ENCODE data around the gene FMN1.

The FMN1 gene

DNA sequence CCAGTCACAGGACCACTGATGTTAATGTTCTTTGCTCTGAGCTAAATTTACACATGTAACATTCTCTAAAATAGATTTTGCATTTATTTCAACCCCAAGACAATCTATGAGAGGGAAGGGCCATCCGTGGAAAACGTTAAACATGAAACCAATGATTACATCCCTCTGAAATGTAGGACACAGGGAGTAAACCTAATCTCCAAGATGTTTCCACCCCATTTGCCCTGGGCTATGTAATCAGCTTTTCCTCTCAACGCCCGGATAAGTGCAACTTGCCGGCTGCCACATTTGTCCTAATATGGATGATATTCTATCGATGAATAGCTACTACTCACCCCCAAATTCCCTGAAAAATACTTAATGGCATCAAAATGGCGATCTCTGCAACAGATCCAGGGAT, 6.4 kb upstream of the FMN1 start:
- no peak for DNase-seq

DNA sequence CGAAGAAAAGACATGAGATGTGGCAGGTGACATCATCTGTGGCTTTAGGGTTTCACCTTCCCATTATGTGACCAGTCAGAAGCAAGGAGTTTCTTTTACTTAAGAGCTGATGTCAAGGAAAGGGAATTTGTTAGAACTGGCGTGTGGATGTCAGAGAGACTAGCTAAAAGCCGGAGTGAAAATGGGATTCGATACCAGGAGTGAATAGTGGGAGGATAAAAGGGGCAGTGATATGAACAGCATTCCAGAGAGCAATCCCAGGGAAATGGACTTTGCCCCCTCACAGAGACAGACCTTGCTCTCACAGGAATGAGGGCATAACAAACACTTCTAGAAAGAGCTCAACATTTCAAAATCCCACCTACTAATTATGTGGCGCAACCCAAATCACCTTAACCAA, 5.9 kb upstream of the FMN1 start:
- DNase-seq: no peak

DNA sequence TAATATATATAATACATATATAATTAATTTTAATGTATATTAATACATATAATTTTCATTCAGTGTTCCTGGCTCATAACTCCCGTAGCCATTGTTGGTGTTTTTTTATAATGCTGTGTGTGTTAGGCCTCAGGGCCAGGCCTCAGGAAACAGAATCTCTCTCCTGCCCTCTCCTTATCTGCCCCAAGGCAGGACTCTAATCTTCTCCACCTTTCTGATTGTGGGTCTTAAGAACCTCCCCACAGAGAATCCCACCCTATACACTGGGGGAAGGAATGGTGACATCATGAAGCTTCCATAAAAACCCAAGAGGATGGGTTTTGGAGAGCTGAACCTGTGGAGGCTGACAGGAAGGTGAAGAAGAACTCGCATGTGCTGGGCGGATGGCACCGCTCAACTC, 4.0 kb upstream of the FMN1 start:
- no peak for DNase-seq

DNA sequence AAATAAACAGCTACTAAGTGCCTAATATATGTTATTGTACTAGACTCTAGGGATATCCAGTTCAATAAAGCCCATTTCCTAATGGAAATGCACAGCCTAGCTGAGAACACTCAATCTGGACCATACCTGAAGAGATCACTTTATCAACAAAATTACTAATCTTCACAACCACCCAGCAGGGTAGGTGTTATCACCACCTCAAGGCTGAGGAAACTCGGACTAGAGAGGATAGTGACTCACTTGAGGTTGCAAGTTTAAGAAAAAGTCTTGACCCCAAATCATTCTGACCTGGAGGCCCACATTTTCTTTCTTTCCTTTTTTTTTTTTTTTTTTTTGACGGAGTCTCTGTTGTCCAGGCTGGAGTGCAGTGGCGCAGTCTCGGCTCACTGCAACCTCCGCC, 3.1 kb upstream of the FMN1 start:
- no peak for DNase-seq

DNA sequence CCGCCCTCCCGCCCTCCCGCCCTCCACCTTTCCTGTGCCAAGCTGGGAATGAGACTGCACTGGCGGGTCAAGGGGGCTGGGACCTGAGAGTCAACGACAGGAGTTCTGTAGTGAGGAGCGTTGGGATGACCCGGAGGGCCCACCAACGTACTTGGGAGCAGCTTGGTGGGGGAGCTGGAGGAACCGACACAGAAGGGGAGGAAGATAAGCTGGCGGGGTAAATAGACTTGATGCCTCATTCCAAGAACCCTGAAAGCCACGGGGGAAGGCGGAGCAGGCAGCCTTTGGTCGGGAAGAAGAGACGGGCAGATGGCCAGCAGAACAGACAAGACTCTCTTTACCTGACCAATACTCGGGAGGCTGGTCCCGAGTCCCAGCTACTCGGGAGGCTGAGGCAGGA, 277 bp downstream of the FMN1 start:
- DNase-seq: peak; percentile 31

DNA sequence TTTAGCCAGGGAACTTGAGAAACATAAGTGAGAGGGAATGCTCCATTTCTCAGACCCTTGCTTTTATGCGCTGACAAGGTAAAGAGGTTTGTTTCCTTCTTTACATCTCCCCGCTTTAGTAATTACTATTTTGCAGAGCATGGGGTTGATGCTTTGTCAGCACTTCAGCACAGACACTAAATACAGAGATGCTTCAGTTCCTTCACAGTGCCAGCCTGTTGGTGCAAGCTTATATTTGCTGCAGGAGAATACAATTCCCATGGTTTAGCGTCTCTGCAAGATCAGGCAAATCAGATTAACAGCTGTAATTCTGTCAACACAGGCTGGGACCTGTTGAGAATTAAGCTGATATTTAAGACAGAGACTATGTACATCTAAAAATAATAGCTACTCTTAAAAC, 2.9 kb downstream of the FMN1 start:
- DNase-seq: no peak

DNA sequence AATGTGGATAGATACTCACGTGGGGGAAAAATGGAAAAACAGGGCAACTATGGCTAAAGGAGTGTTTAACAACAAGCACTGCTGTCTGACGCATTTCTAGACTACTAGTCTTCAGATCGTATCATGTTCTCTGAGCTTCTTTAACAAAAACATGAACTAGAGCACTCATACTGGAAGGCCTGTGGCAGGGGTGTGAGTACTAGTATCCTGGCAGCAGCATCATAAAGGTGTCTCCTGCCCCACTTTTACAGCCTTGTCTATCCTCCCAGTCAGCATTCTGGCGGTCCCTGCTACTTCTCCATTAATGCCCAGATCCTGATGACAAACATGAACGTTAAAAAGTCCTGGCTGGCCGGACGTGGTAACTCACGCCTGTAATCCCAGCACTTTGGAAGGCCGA, 4.0 kb downstream of the FMN1 start:
- peak; percentile 49 for DNase-seq

DNA sequence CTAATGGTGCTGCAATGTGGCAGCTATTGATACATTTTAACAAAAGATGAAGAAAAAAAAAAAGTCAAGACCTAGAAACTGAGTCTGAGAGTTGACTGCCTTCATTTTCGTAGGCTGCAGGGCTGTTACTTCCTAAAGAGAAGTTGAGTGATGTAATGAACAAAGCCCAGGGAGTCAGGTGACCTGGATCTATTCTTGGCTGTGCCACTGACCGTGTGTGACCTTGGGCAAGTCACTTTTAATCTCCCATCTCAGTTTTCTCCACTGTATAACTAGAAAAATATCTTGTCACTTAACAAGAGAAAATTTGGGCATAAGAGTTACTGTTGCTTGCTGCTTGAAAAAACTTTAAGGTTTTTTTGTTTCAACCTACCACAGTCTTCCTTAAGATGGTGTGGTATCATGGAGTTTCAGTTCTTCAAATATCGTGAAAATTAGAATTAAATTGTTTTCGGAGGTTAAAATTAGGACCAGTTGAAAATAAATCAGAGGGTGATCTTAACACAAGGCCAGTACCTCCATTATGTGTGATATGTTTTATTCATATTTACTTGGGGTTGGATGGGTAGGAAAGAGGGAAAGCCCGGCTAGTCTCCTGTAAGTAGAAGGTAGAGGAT, 5.8 kb downstream of the FMN1 start:
- no peak for DNase-seq

DNA sequence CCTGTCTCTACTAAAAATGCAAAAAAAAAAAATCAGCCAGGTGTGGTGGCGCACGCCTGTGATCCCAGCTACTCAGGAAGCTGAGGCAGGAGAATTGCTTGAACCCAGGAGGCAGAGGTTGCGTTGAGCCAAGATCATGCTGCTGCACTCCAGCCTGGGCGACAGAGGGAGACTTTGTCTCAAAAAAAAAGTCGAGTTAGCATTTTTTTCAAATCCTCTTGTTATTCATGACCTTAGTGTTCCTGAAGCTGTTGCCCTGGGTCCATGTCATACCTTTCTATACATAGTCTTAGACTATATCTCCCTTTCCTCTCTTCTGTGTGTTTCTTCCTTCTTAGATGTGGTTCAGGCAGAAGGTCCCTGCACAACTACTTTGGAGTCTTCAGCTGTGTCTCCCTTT, 6.4 kb downstream of the FMN1 start:
- DNase-seq: no peak

DNA sequence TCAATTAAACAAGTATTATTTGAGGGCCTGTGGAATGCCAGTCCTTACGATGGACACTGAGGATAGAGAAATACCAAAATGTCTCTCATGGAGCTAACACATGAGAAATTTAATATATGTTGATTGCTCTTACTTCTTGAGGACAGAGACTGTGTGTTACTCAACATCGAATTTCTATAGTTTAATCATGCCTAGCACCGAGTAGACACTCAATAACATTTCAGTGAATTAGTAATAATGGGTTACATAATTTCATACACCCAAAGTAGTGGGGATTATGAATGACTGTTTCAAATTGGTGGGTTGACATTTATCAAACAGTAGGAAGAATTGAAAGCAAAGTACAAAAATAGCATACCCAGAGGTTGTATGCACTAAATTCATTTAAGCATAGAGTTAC, 11.2 kb downstream of the FMN1 start:
- no peak for DNase-seq

DNA sequence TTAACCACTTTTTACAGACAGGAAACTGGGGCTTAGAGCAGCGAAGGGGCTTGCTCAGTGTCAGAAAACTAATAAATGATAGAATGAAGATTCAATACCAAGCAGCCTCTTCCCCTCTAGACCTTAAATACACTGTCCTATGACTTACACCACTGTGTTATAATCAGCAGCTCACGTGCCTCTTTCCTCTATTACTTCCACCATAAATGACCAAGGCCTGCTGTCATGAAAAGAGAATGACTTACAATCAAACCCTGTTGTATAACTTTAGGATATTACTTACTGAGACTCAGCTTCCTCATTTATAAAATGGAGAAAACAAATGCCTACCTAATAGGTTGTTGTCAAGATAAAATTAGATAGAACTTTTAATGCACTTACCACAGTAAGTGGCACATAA, 11.6 kb downstream of the FMN1 start:
- DNase-seq: no peak

DNA sequence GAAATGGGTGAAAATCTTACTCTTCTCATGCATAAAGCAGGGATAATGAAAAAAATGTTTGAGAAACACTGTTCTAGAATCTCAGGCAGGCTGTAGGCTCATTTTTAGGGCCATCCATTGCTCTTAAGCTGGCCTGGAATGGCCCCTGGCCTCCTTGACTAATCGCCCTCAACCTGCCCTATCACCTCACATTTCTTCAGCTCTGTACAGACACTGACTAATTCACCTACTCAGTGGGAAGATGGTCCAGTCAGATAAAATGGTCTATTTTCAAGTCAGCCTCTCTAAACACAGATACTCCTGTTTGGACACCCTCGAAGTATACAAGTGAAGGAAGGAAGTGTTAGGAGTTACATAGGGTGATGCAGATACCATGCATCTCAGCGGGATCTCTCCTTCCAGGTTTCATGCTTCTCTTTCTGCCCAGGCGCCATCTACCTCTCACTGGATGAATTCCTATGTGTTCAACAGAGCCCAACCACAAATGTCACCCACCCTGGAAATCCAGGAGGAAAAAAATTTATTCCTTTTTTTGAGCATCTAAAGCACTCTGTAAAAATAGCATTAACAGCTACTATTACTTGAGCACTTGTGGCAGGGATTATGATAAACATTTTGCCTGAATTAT, 12.1 kb downstream of the FMN1 start:
- no peak for DNase-seq

DNA sequence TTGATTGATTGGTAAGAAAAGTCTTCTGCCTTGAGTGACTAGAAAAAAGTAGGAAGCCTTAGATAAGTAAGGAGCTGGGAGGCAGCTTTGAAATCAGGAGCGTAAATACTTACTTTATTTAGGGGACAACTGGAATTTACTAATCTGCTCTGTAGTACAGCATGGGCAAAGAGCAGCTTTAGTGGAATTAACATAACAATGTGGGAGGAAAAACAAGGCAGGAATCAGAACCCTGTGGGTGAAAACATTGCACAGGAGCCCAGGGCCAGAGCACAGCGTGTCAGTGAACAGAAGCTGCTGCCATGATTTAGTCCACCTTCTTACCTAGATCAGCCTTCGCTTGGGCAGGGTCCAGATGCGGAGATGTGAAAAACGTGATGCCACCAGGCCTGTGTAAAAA, 14.6 kb downstream of the FMN1 start:
- DNase-seq: no peak

DNA sequence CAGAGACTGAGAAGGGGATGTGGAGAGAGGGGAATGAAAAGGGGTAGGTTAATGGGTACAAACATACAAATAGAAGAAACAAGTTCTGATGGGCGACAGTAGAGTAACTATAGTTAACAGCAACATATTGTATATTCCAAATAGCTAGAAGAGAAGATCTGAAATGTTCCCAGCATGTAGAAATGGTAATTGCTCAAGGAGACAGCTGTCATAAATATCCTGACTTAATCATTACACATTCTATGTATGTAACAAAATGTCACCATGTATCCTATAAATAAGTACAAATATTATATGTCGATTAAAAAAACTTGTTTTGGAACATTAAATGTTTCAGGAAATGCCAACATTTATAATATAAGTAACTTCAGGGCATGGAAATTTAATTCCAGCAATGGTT, 23.3 kb downstream of the FMN1 start:
- no peak for DNase-seq

DNA sequence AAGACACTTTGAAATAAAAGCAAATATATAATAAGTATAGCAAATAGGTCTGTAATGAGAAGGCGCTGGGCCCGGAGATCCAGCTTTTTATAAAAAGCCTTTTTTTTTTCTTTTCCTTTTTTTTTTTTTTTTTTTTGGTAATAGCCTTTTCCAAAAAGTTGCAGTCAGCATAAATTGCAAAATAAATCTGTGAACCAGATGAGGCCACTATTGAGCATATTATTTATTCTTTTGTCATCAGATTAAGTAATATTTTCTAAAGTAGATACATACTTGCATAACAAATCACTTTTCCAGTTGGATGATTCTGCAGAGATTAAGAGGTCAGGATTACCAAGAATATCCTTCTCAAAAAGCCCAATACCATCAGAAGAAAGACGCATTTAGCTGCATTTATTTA, 24.9 kb downstream of the FMN1 start:
- no peak for DNase-seq

DNA sequence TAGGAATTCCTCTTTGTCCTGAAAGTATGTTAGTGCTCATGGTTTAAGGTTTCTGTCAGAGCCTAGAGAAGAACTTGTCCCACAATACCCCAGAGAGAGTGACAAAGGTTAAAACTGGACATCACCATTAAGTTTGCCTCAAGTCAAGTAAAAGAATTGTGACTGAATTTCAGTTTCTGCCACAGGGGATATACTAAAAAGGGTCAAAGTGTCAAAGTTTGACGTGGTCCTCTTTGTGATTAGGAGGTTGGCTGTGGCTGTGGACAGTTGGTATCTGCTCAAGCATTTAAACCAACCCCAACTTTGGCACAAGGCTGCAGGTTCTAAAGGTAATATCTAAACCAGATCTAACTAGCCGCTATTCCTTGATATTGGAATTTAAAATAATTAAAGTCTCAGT, 26.1 kb downstream of the FMN1 start:
- DNase-seq: no peak

DNA sequence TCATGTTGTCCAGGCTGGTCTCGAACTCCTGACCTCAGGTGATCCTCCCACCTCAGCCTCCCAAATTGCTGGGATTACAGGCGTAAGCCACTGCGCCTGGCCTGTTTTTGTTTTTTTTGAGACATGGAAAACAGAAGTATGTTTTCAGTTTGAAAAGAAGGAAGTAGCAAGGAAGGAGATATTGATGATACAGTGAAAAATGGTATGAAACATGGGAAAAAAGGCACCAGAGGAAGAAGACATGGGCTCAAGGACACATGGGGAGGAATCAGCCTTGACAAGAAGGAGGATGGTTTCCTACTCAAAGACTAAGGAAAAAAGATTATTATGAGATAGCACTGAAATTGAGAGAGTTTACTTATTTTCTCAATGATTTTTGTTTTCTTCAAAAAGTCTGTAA, 30.7 kb downstream of the FMN1 start:
- no peak for DNase-seq

DNA sequence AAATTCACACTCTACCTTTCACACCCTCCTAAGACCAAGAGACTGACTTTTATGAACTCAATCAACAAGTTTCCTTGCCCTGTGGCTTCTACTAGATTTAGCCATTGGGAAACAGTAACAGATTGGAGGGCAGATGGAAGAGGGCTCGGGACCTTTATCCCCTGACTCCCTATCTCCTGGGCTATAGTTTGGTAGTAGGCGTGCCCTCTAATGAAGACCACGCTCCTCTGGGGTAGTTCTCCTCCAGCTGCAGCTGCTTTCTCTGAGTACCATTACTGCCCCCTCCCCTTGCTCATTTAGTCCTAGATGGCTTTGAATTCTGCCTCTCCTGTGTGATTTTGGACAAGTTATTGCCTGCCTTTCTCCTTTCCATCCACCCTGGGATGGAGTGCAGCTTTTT, 33.3 kb downstream of the FMN1 start:
- no peak for DNase-seq

DNA sequence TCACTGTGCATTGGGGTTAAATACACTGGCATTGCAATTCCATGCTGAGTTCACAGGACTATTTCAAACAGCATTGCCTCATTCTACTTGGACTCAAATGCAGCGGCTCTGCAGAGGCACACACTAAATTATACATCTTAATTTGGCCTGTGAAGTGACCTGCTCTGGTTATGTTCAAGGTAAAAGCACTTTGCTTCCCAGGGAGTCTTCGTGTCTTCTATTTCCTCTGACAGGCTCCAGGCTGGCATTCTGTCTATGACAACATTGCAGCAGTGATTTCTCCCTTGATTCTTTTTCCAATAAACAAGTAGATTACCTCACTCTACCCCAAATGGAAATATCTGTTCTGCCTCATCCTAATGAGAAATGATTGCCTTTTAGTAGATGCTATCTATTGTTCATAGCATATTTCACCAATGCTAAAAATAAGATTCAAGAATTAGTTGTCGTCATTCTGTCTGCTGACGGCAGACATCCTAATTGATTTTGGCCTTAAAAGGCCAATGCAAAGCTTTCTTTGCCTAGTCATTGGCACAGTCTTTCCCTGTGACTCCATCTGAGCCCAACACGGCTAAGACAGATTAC, 33.8 kb downstream of the FMN1 start:
- no peak for DNase-seq

DNA sequence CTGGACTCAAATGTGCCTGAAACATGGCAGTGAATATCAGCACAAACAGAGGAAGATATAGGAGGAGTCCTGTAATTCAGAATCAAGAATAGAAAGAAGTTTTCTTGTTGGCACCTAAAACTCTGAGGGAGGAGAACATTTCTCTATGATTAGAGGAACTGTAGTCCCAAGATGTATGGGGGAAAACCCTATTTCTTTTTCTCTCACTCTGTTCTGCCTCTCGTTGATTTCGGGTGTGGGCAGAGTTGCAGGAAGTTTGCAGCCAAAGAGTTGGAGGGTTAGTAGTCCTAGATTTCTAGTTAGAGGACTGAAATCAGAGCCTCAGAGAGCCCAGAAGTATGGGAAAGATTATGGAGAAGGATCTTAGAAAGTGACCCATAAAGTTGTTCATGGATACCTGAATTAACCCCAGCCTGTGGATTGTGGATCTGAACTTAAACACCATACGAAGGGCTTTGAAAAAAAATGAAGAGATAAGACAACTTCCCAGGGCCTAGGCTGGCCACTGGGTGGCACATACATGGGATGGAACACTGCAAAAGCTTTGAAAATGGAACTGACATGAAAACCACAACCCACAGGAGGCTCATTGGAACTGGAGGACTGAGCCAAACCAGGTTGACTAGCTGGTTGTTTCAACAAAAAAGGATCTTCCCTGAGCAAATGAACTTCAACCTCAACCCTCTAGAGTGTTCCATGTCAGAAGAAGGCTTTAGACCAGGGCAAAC, 34.6 kb downstream of the FMN1 start:
- DNase-seq: no peak

DNA sequence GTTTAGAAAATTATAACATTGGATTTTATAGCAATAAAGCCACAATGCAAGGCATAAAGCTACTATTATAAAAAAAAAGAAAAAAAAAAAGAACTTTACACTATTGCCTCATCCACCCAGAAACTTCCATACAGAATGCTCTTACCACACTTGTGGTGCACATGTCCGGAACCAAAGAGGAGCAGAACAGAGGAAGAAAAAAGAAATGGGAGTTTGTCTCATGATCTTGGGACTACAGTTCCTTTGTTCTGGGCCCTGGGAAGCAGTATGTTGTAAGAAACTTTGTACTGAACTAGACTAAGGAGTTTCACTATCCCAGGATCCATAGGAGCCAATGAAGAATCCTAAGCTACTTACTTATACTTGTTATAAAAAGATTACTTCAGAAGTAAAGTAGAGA, 36.1 kb downstream of the FMN1 start:
- DNase-seq: no peak

DNA sequence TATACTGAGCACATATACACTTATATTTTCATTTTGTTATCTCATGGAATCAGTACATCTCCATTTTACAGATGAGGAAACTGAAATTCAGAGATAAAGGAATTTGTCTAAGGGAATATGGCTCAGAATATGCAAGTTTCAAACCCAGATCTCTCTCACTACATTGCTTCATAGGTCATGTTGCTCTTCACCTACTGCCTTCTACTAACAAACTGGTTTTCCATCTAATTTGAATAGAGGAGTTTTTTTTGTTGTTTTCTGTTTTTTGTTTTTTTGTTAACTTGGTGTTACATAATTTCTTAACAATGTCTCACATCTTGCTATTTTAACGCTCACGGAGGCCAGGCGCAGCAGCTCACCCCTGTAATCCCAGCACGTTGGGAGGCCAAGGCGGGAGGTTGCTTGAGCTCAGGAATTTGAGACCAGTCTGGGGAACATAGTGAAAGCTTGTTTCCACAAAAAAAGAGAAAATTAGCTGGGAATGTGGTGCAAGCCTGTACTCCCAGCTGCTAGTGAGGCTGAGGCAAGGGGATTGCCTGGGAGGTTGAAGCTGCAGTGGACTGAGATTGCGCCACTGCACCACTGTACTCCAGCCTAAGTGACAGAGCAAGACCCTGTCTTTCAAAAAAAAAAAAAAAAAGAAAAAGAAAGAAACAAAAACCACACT, 37.0 kb downstream of the FMN1 start:
- DNase-seq: no peak

DNA sequence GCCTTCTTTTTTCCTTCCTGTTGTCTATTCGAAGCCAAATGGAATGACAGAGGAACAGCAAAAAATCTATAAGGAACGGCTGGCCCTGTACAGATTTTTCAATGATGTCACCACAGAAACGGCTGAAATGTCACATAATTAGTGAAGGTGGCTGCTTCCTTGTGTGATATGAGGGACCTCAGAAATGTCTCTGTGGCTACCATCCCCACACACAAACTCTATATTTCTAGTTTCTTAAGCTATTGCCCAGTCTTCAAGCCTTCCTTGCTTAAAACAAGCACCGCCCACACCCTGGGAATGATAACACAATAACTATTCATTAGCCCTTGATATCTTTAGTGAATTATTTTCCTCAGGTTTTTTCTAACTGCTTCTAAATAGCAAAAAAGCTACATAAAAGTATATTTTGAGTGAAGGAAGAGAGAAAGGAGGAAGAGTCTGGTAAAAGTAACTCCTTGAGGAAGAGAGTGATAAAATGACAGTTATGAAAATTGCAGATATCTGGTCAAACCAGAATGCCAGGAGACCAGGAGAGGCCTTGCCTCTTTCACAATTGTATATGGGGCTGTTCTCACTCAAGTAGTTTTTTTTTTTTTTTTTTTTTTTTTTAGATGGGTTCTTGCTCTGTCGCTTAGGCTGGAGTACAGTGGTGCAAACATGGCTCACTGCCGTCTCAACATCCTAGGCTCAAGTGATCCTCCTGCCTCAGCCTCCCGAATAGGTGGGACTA, 38.7 kb downstream of the FMN1 start:
- DNase-seq: no peak

Measured in stimulated activated CD8-positive, alpha-beta memory T cell treated with anti-CD3 and anti-CD28 coated beads, Interleukin-4, amount 100 ng/mL, for 48 hours (primary cell).